ENCODE results near the gene PCBD2.

- peak; percentile 69 to 74 (median 72) for TF ChIP-seq CTCF (IDR thresholded peaks at IDR 0.05)
- TF ChIP-seq POLR2A (IDR thresholded peaks at IDR 0.05), result no peak
Observed at GRCh38 chr5:134905246-134905996, 490 bp downstream of the PCBD2 start.
